Endothelial cell of umbilical vein (primary cell): ENCODE results near the gene KLHDC1.

Experiments used
- EZH2 ChIP-seq: IDR thresholded peaks from 2 replicates; pipeline ENCODE4 v1.6.1; 2012; ENCODE audit warnings: borderline replicate concordance, low read depth, mild to moderate bottlenecking, moderate library complexity, low read length, inconsistent platforms; ENCODE audit not compliant: severe bottlenecking
- FOS ChIP-seq: IDR thresholded peaks from 2 replicates; pipeline ENCODE4 v1.6.1; 2011; ENCODE audit warnings: mild to moderate bottlenecking, low read length, moderate library complexity, borderline replicate concordance; ENCODE audit not compliant: insufficient read depth
- GATA2 ChIP-seq: IDR thresholded peaks from 2 replicates; pipeline ENCODE4 v1.7.0; 2011; ENCODE audit warnings: low read depth, mild to moderate bottlenecking, moderate library complexity, mixed read lengths, low read length; ENCODE audit not compliant: insufficient read length, insufficient read depth
- JUN ChIP-seq: IDR thresholded peaks from 2 replicates; pipeline ENCODE4 v1.6.1; 2011; ENCODE audit warnings: borderline replicate concordance, low read depth; ENCODE audit not compliant: insufficient read length, insufficient read depth
- POLR2A ChIP-seq: IDR thresholded peaks from 2 replicates; pipeline ENCODE4 v1.6.1; 2012; ENCODE audit warnings: low read depth, mild to moderate bottlenecking, control low read depth, low read length
- POLR2AphosphoS5 ChIP-seq: IDR thresholded peaks from 2 replicates; pipeline ENCODE4 v1.6.1; 2012; ENCODE audit warnings: low read depth, mild to moderate bottlenecking, control low read depth, low read length, moderate library complexity; ENCODE audit not compliant: insufficient read depth
- TF ChIP-seq, protein P1 (sequence below), 2 donors: IDR thresholded peaks; 1 replicate in 1 of 2; 2 replicates in 1 of 2; pipeline ENCODE4 v1.5.1; 2011; ENCODE audit warnings: low read length in 2 of 2, mild to moderate bottlenecking in 2 of 2, moderate library complexity in 2 of 2, control low read depth in 1 of 2, inconsistent platforms in 1 of 2, low read depth in 1 of 2; ENCODE audit not compliant: insufficient read depth in 1 of 2; ENCODE audit errors: extremely low read depth in 1 of 2
- TF ChIP-seq, protein P2 (sequence below): IDR thresholded peaks from 2 replicates; pipeline ENCODE4 v1.6.1; 2011; ENCODE audit not compliant: insufficient read depth, insufficient read length

DNA sequence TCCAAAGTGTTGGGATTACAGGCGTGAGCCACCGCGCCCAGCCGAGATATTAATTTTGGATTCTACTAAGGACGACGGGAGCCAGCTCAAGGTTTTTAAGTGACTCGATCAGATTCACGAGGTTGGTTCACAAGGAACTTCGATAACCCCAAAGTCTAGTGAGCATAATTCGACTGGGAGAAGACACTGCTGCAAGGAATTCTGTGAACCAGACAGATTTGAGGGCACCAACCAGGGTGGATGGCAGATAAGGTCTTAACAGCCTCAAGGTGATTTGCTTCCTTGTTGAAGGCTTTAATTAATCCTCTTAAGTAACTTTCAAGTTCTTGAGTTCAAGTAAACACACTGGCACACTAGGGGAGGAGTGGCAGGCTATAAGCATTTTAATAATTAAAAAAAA lies 73.9 kb downstream of the KLHDC1 start:
- TF ChIP-seq JUN (no peak), EZH2 (no peak), POLR2AphosphoS5 (no peak), POLR2A (no peak), GATA2 (no peak), FOS (no peak)
- TF ChIP-seq, protein P1, sequence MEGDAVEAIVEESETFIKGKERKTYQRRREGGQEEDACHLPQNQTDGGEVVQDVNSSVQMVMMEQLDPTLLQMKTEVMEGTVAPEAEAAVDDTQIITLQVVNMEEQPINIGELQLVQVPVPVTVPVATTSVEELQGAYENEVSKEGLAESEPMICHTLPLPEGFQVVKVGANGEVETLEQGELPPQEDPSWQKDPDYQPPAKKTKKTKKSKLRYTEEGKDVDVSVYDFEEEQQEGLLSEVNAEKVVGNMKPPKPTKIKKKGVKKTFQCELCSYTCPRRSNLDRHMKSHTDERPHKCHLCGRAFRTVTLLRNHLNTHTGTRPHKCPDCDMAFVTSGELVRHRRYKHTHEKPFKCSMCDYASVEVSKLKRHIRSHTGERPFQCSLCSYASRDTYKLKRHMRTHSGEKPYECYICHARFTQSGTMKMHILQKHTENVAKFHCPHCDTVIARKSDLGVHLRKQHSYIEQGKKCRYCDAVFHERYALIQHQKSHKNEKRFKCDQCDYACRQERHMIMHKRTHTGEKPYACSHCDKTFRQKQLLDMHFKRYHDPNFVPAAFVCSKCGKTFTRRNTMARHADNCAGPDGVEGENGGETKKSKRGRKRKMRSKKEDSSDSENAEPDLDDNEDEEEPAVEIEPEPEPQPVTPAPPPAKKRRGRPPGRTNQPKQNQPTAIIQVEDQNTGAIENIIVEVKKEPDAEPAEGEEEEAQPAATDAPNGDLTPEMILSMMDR (IDR thresholded peaks at IDR 0.05; ENCODE audit: extremely low read depth in 1 of 2, insufficient read depth in 1 of 2, low read depth in 1 of 2, low read length in 2 of 2) = no peak
- TF ChIP-seq, protein P2, sequence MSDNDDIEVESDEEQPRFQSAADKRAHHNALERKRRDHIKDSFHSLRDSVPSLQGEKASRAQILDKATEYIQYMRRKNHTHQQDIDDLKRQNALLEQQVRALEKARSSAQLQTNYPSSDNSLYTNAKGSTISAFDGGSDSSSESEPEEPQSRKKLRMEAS = no peak
